ENCODE results near the gene SERTAD1. TPM values are rescaled to one million over a fixed set of nuclear protein-coding genes. Genes with fewer than 3 reads are reported as not detected.

Gene SERTAD1
- polyA plus RNA-seq, 4 donors, result 8.7 to 29.7 (median 22.6) TPM

DNA sequence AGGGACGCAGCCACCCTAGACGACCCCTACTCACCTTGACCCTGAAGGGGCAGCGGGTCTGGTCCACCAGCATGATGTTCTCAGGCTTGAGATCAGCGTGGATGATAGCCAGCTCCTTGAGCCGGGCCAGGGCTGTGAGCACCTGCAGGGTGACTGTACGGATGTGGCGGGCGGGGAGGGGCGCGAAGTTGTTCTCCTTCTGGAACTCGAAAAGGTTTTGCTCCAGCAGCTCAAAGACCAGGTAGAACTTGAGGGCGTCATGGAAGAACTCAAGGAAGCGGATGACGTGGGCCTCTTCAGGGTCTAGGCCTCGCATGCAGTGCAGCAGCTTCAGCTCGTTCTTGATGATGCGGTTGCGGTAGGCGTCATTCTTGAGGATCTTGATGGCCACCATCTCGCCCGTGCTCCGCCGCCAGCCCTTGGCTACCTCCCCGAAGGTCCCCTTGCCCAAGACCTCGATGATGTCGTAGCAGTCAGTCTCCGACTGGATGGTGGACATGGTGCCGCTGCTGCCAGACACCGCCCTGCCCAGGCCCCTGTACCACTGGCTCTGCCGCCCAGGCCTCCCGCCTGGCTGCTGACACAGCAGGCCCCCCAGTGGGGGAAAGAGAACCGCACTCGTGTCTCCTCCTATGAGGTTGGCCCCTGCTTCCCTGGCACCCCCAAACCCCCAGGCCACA is 36.2 kb downstream of the SERTAD1 start:
- FAIRE-seq (no peak), DNase-seq (no peak)
- Histone ChIP-seq H3K27ac (ENCODE audit: low read depth in 1 of 3, low read length in 2 of 3) (no peak overlapping the region), H3K4me3 (ENCODE audit: low read depth in 1 of 3, low read length in 3 of 3) (no peak overlapping the region), H3K9me3 (ENCODE audit: control insufficient read depth in 2 of 2, insufficient read depth in 1 of 2, low read depth in 1 of 2, low read length in 1 of 2) (no peaks in the 10 kb centered on the region), H3K27me3 (ENCODE audit: control insufficient read depth in 3 of 3, insufficient read depth in 3 of 3, low read length in 3 of 3) (no peaks in the 10 kb centered on the region), H3K4me1 (ENCODE audit: control insufficient read depth in 3 of 3, insufficient read depth in 2 of 3, low read depth in 1 of 3, low read length in 2 of 3) (no peaks in the 10 kb centered on the region), H3K36me3 (ENCODE audit: control insufficient read depth in 3 of 3, insufficient read depth in 2 of 3, low read depth in 1 of 3, low read length in 3 of 3) (no peaks in the 10 kb centered on the region)
- 94 to 97% (median 95%) methylated on average over 33 of the region's 33 CpGs for WGBS, 3 donors

DNA sequence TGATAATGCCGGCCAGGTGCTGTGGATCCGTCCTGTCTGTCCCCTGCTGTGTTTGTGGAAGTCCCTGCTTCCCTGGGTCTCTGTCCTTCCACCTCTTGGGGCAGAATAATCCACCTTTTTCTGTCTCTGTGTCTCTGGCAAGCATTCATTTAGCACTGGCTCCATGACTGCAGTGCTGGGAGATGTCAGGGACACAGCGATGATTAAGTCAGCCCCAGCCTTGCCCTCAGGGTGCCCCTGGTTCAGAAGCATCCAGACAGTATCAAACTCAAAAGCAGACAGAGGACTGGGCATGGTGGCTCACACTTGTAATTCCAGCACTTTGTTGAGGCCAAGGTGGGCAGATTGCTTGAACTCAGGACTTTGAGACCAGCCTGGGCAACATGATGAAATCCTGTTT is 37.3 kb downstream of the SERTAD1 start:
- no peak for DNase-seq
- no peaks in the 10 kb centered on the region for H3K27me3 ChIP-seq (ENCODE audit: control insufficient read depth in 3 of 3, insufficient read depth in 3 of 3, low read length in 3 of 3)
- no peaks in the 10 kb centered on the region for H3K4me1 ChIP-seq (ENCODE audit: control insufficient read depth in 3 of 3, insufficient read depth in 2 of 3, low read depth in 1 of 3, low read length in 2 of 3)
- no peaks in the 10 kb centered on the region for H3K36me3 ChIP-seq (ENCODE audit: control insufficient read depth in 3 of 3, insufficient read depth in 2 of 3, low read depth in 1 of 3, low read length in 3 of 3)
- no peak overlapping the region for H3K27ac ChIP-seq (ENCODE audit: low read depth in 1 of 3, low read length in 2 of 3)
- H3K4me3 ChIP-seq (ENCODE audit: low read depth in 1 of 3, low read length in 3 of 3), result no peak overlapping the region
- H3K9me3 ChIP-seq (ENCODE audit: control insufficient read depth in 2 of 2, insufficient read depth in 1 of 2, low read depth in 1 of 2, low read length in 1 of 2), result no peaks in the 10 kb centered on the region
- no peak for FAIRE-seq
- WGBS, 3 donors, result 68 to 86% (median 82%) methylated on average over 2 to 3 of the region's 3 CpGs

GRCh38 chr19:40387155-40387554 is 38.6 kb downstream of the SERTAD1 start:
- H3K36me3 ChIP-seq (ENCODE audit: control insufficient read depth in 3 of 3, insufficient read depth in 2 of 3, low read depth in 1 of 3, low read length in 3 of 3), result no peaks in the 10 kb centered on the region
- H3K27me3 ChIP-seq (ENCODE audit: control insufficient read depth in 3 of 3, insufficient read depth in 3 of 3, low read length in 3 of 3), result no peaks in the 10 kb centered on the region
- H3K4me1 ChIP-seq (ENCODE audit: control insufficient read depth in 3 of 3, insufficient read depth in 2 of 3, low read depth in 1 of 3, low read length in 2 of 3), result no peaks in the 10 kb centered on the region
- WGBS, 3 donors, result 91 to 92% (median 92%) methylated on average over 10 of the region's 10 CpGs
- H3K9me3 ChIP-seq (ENCODE audit: control insufficient read depth in 2 of 2, insufficient read depth in 1 of 2, low read depth in 1 of 2, low read length in 1 of 2), result no peaks in the 10 kb centered on the region
- no peak for FAIRE-seq
- DNase-seq, result no peak
- no peak overlapping the region for H3K27ac ChIP-seq (ENCODE audit: low read depth in 1 of 3, low read length in 2 of 3)
- no peak overlapping the region for H3K4me3 ChIP-seq (ENCODE audit: low read depth in 1 of 3, low read length in 3 of 3)

DNA sequence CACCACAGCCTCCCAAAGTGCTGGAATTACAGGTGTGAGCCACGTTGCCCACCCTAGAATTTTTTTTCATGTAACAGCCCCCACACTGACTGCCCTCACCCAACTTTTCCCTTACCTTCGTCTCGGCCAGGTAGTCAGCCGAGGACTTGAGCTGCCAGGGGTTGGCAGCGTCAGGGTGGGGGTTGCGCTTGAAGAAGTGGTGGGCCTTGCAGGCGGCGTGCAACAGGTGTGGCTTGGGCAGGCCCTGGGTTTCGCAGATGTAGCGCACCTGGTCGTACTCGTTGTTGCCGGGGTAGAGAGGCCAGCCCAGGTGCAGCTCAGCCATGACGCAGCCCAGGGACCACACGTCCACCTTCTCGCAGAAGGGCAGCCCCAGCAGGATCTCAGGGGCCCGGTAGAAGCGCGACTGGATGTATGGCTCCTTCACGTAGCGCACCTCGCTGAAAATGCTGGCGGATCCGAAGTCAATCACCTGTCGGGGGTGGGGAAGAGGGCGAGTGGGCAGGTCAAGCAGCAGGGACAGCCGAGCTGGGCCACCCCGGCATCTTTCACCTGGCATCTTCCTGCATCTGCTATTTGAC is 42.0 kb downstream of the SERTAD1 start:
- 82 to 88% (median 87%) methylated on average over 27 to 28 of the region's 28 CpGs for WGBS, 3 donors
- H3K9me3 ChIP-seq (ENCODE audit: control insufficient read depth in 2 of 2, insufficient read depth in 1 of 2, low read depth in 1 of 2, low read length in 1 of 2), result no peaks in the 10 kb centered on the region
- no peak for DNase-seq
- H3K4me1 ChIP-seq (ENCODE audit: control insufficient read depth in 3 of 3, insufficient read depth in 2 of 3, low read depth in 1 of 3, low read length in 2 of 3), result no peaks in the 10 kb centered on the region
- no peak for FAIRE-seq
- H3K4me3 ChIP-seq (ENCODE audit: low read depth in 1 of 3, low read length in 3 of 3), result no peak overlapping the region
- no peak overlapping the region for H3K27ac ChIP-seq (ENCODE audit: low read depth in 1 of 3, low read length in 2 of 3)
- H3K27me3 ChIP-seq (ENCODE audit: control insufficient read depth in 3 of 3, insufficient read depth in 3 of 3, low read length in 3 of 3), result no peaks in the 10 kb centered on the region
- H3K36me3 ChIP-seq (ENCODE audit: control insufficient read depth in 3 of 3, insufficient read depth in 2 of 3, low read depth in 1 of 3, low read length in 3 of 3), result peaks cover 0 to 20% (median 0%) of the 10 kb centered on the region in 3 donors

- peaks cover 2 to 42% (median 8%) of the 10 kb centered on the region in 3 donors for H3K36me3 ChIP-seq (ENCODE audit: control insufficient read depth in 3 of 3, insufficient read depth in 2 of 3, low read depth in 1 of 3, low read length in 3 of 3)
- FAIRE-seq, result no peak
- no peaks in the 10 kb centered on the region for H3K9me3 ChIP-seq (ENCODE audit: control insufficient read depth in 2 of 2, insufficient read depth in 1 of 2, low read depth in 1 of 2, low read length in 1 of 2)
- no peaks in the 10 kb centered on the region for H3K27me3 ChIP-seq (ENCODE audit: control insufficient read depth in 3 of 3, insufficient read depth in 3 of 3, low read length in 3 of 3)
- H3K27ac ChIP-seq (ENCODE audit: low read depth in 1 of 3, low read length in 2 of 3), result no peak overlapping the region
- WGBS, 3 donors, result 74 to 86% (median 78%) methylated on average over 3 of the region's 3 CpGs
- no peaks in the 10 kb centered on the region for H3K4me1 ChIP-seq (ENCODE audit: control insufficient read depth in 3 of 3, insufficient read depth in 2 of 3, low read depth in 1 of 3, low read length in 2 of 3)
- DNase-seq, result no peak
- no peak overlapping the region for H3K4me3 ChIP-seq (ENCODE audit: low read depth in 1 of 3, low read length in 3 of 3)
Measured at GRCh38 chr19:40381321-40381720, 44.5 kb downstream of the SERTAD1 start.

DNA sequence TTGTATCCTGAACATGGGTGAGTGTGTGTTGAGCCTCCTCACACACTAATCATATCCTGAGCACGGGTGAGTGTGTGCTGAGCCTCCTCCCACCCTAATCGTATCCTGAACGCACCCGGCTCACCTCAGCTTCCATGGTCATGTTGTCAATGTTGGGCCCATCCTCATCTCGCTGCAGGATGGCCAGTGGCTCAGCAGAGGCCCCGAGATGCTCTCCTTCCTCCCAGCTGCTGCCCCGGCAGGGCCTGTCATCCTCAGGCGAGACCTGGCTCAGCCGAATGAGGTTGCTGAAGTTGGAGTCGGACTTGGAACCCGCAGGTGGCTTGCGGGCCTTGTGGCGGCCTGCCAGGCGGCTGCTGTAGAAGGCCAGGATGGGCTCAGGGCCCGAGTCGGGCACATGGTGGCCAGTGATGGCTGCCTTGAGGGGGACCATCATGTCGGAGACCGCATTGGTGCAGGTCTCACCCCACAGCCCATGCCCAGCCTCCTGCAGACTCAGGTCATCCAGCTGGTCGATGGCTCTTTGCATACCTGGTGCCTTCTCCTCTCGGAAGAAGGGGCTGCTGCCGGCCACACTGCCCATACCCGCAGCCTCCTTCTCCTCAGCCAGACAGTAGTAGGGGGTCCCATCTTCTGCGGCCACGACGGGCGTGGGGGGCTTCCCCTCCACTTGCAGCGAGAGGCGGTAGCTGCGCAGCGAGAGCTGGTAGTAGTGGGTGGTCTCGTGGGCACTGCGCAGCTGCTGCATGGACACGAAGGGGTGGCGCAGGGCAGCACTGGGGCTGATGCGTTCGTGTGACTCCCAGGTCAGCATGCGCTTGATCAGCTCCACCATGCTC is 45.4 kb downstream of the SERTAD1 start:
- DNase-seq (no peak), FAIRE-seq (no peak)
- H3K27ac ChIP-seq (ENCODE audit: low read depth in 1 of 3, low read length in 2 of 3), result no peak overlapping the region
- H3K9me3 ChIP-seq (ENCODE audit: control insufficient read depth in 2 of 2, insufficient read depth in 1 of 2, low read depth in 1 of 2, low read length in 1 of 2), result no peaks in the 10 kb centered on the region
- peaks cover 2 to 49% (median 8%) of the 10 kb centered on the region in 3 donors for H3K36me3 ChIP-seq (ENCODE audit: control insufficient read depth in 3 of 3, insufficient read depth in 2 of 3, low read depth in 1 of 3, low read length in 3 of 3)
- no peaks in the 10 kb centered on the region for H3K27me3 ChIP-seq (ENCODE audit: control insufficient read depth in 3 of 3, insufficient read depth in 3 of 3, low read length in 3 of 3)
- WGBS, 3 donors, result 65 to 84% (median 77%) methylated on average over 36 to 37 of the region's 37 CpGs
- no peaks in the 10 kb centered on the region for H3K4me1 ChIP-seq (ENCODE audit: control insufficient read depth in 3 of 3, insufficient read depth in 2 of 3, low read depth in 1 of 3, low read length in 2 of 3)
- no peak overlapping the region for H3K4me3 ChIP-seq (ENCODE audit: low read depth in 1 of 3, low read length in 3 of 3)

- Histone ChIP-seq H3K4me1 (ENCODE audit: control insufficient read depth in 3 of 3, insufficient read depth in 2 of 3, low read depth in 1 of 3, low read length in 2 of 3) (no peaks in the 10 kb centered on the region), H3K4me3 (ENCODE audit: low read depth in 1 of 3, low read length in 3 of 3) (no peak overlapping the region), H3K27ac (ENCODE audit: low read depth in 1 of 3, low read length in 2 of 3) (no peak overlapping the region), H3K36me3 (ENCODE audit: control insufficient read depth in 3 of 3, insufficient read depth in 2 of 3, low read depth in 1 of 3, low read length in 3 of 3) (peaks cover 2 to 55% (median 8%) of the 10 kb centered on the region in 3 donors), H3K9me3 (ENCODE audit: control insufficient read depth in 2 of 2, insufficient read depth in 1 of 2, low read depth in 1 of 2, low read length in 1 of 2) (no peaks in the 10 kb centered on the region), H3K27me3 (ENCODE audit: control insufficient read depth in 3 of 3, insufficient read depth in 3 of 3, low read length in 3 of 3) (no peaks in the 10 kb centered on the region)
- DNase-seq (no peak), FAIRE-seq (no peak)
- WGBS, 3 donors, result 78 to 90% (median 82%) methylated on average over 11 of the region's 11 CpGs
Measured at GRCh38 chr19:40379446-40380198, 46.2 kb downstream of the SERTAD1 start.

DNA sequence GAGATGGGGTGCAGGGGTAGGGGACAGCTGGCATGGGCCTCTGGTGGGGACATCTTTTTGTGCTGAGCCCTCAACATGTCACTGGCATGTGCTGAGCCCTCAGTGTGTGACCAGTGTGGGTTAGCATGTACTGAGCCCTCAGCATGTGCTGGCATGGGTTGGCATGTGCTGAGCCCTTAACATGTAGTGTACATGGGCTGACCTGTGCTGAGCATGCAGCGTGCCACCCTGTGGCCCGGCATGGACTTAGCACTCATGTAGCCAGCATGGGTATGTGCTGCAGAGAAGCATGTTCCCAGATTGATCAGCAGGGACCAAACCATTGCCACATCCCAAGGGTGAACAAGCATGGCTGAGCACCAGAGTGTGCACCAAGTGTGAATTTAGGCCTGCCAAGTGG is 47.3 kb downstream of the SERTAD1 start:
- no peaks in the 10 kb centered on the region for H3K9me3 ChIP-seq (ENCODE audit: control insufficient read depth in 2 of 2, insufficient read depth in 1 of 2, low read depth in 1 of 2, low read length in 1 of 2)
- H3K4me3 ChIP-seq (ENCODE audit: low read depth in 1 of 3, low read length in 3 of 3), result no peak overlapping the region
- H3K36me3 ChIP-seq (ENCODE audit: control insufficient read depth in 3 of 3, insufficient read depth in 2 of 3, low read depth in 1 of 3, low read length in 3 of 3), result peaks cover 4 to 66% (median 8%) of the 10 kb centered on the region in 3 donors
- no peaks in the 10 kb centered on the region for H3K4me1 ChIP-seq (ENCODE audit: control insufficient read depth in 3 of 3, insufficient read depth in 2 of 3, low read depth in 1 of 3, low read length in 2 of 3)
- no peaks in the 10 kb centered on the region for H3K27me3 ChIP-seq (ENCODE audit: control insufficient read depth in 3 of 3, insufficient read depth in 3 of 3, low read length in 3 of 3)
- H3K27ac ChIP-seq (ENCODE audit: low read depth in 1 of 3, low read length in 2 of 3), result no peak overlapping the region
- no peak for FAIRE-seq
- 81 to 94% (median 86%) methylated on average over 2 of the region's 2 CpGs for WGBS, 3 donors
- DNase-seq, result no peak
